Activated CD8-positive, alpha-beta memory T cell treated with anti-CD3 and anti-CD28 coated beads, Interleukin-2, amount 50 U/mL, for 24 hours (primary cell): ENCODE data around the gene PALM3.

Experiments used
- DNase-seq: peaks from one replicate; pipeline ENCODE4 v3.0.0-alpha.2; 2020; ENCODE audit errors: extremely low read depth

Gene PALM3

GRCh38 chr19:14089662-14090508, 28.0 kb upstream of the PALM3 start:
- no peak for DNase-seq

GRCh38 chr19:14089412-14089661, 27.5 kb upstream of the PALM3 start:
- DNase-seq, result no peak

- no peak for DNase-seq
Measured at GRCh38 chr19:14088634-14089411, 26.9 kb upstream of the PALM3 start.

GRCh38 chr19:14086098-14086497, 24.2 kb upstream of the PALM3 start:
- no peak for DNase-seq

- no peak for DNase-seq
Measured at GRCh38 chr19:14085309-14085995, 23.6 kb upstream of the PALM3 start, which contains the start of gene C19orf67. Gene C19orf67 (minus strand): TSS chr19:14085783. CDS start chr19:14085627, 156 bp downstream.

GRCh38 chr19:14082675-14082960, 20.7 kb upstream of the PALM3 start:
- DNase-seq, result no peak

GRCh38 chr19:14081797-14082674, 20.2 kb upstream of the PALM3 start:
- no peak for DNase-seq

- peak; percentile 99 for DNase-seq
Measured at GRCh38 chr19:14080887-14081796, 19.3 kb upstream of the PALM3 start.

- DNase-seq, result no peak
Measured at GRCh38 chr19:14078411-14078810, 16.5 kb upstream of the PALM3 start.

- no peak for DNase-seq
Measured at GRCh38 chr19:14073925-14074838, 12.3 kb upstream of the PALM3 start.

- no peak for DNase-seq
Measured at GRCh38 chr19:14073261-14073924, 11.5 kb upstream of the PALM3 start.

GRCh38 chr19:14072535-14073260, 10.8 kb upstream of the PALM3 start, which contains the start of gene MISP3:
Gene MISP3 (plus strand): TSS chr19:14072786. CDS start chr19:14073310, 524 bp downstream.
- no peak for DNase-seq

GRCh38 chr19:14070268-14071050, 8.6 kb upstream of the PALM3 start:
- DNase-seq, result no peak

- DNase-seq, result no peak
Measured at GRCh38 chr19:14066134-14066533, 4.3 kb upstream of the PALM3 start.

GRCh38 chr19:14063105-14063504, 1.2 kb upstream of the PALM3 start:
- DNase-seq, result no peak

- DNase-seq, result no peak
Measured at GRCh38 chr19:14062558-14062855, 631 bp upstream of the PALM3 start.

GRCh38 chr19:14061081-14061749, 661 bp downstream of the PALM3 start:
- no peak for DNase-seq
